Right lobe of liver (tissue), 6 donors: ENCODE data around the gene SULF2. TPM values are rescaled to one million over a fixed set of nuclear protein-coding genes. Genes with fewer than 3 reads are reported as not detected.

Experiments
- ATAC-seq, 4 donors: fragments of 200-7000 bp; cut with Tn5 transposase; one replicate each; pipeline ENCODE4 v1.9.1; 2020; ENCODE audit warnings: mild to moderate bottlenecking in 4 of 4, moderate library complexity in 4 of 4
- DNase-seq, 3 donors: peaks; one replicate each; pipeline ENCODE4 v3.0.0-alpha.2; 2020
- H3K27ac ChIP-seq, 3 donors: fragments of 200-600 bp; one replicate each; pipeline ENCODE4 v1.8.0; 2022
- H3K27me3 ChIP-seq, 2 donors: fragments of 200-600 bp; one replicate each; pipeline ENCODE4 v1.8.0; 2022
- H3K36me3 ChIP-seq, 4 donors: fragments of 200-600 bp; sonication (generic) in 1 of 4; one replicate each; pipeline versions ENCODE4 v1.5.1 to v1.8.0; 2017 to 2022; ENCODE audit warnings: control low read depth in 1 of 4
- H3K4me1 ChIP-seq, 4 donors: fragments of 200-600 bp; sonication (generic) in 1 of 4; one replicate each; pipeline versions ENCODE4 v1.5.1 to v1.8.0; 2017 to 2022; ENCODE audit warnings: control low read depth in 1 of 4
- H3K4me3 ChIP-seq, 3 donors: fragments of 200-600 bp; one replicate each; pipeline ENCODE4 v1.8.0; 2022
- H3K9me3 ChIP-seq, 4 donors: fragments of 200-600 bp; sonication (generic) in 1 of 4; one replicate each; pipeline versions ENCODE4 v1.5.1 to v1.8.0; 2017 to 2022; ENCODE audit warnings: control low read depth in 1 of 4
- CTCF ChIP-seq, 4 donors: fragments of 200-600 bp in 3 of 4; fragments of 450-650 bp in 1 of 4; IDR thresholded peaks; one replicate each; pipeline versions ENCODE4 v1.5.1 to v1.8.0; 2016 to 2022; ENCODE audit warnings: antibody characterized with exemption in 4 of 4, mild to moderate bottlenecking in 2 of 4
- POLR2A ChIP-seq: fragments of 450-650 bp; IDR thresholded peaks from one replicate; pipeline ENCODE4 v1.6.1; 2017; ENCODE audit warnings: antibody characterized with exemption, mild to moderate bottlenecking
- WGBS: methylation state at CpG from one replicate; pipeline ENCODE4 v1.1.6; 2018; ENCODE audit warnings: low coverage, low lambda C conversion rate; ENCODE audit not compliant: insufficient coverage; ENCODE audit errors: missing lambda C conversion rate; 5-methylcytosine and 5-hydroxymethylcytosine counted together
- intact Hi-C, 2 donors: fragments of 100-400 bp; cut with DNase I; formaldehyde crosslinking; loops; one replicate each; pipeline versions ENCODE4 v1.11.2 to v1.14.1; 2022
- total RNA-seq, 6 experiments: library from RNA; depleted of rRNA in 2 of 6; stranded (reverse); fragments of >200 nt in 2 of 6; fragmentation: NEBNext Ultra II Directional in 3 of 6; extraction: Animal tissue kit (Norgen Biotek cat#: 25700) in 3 of 6; gene quantifications; one replicate each; pipeline versions ENCODE4 v1.1.0 to v1.2.4, GENCODE V29; 2016 to 2023
- donor health status: DM: no; HTN: yes; CAD: no.
- donor health status: DM: no; HTN: no; CAD: no.
- donor health status: DM: no; HTN: no; CAD: no.
- donor health status: DM: no; HTN: yes; CAD: no.
- donor health status: DM: no; HTN: yes; CAD: no.

SULF2 gene
- total RNA-seq, 6 experiments from 2014 or later, result 6.1 to 92.0 (median 48.3) TPM

DNA sequence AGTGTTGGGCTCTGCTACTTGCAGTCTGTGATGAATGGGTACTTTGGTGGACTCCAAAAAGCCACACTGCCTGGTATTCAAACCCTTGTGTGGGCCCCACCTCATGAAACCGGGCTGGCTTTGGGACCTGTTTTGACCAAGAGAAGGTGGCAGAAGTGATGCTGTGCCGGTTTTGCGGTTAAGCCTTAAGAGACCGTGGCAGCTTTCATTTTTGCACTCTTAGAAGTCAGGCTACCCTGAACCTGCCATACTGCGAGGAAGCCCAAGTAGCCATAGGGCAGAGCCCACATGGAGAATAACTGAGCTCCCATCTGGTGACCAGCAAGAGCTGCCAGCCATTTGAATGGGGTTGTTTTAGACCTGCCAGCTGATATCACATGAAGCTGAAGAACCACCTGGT lies 10.2 kb downstream of the SULF2 start:
- TF ChIP-seq POLR2A (no peak), CTCF (IDR thresholded peaks at IDR 0.05) (no peak)
- Histone ChIP-seq H3K27ac (no peak overlapping the region), H3K27me3 (no peaks in the 10 kb centered on the region), H3K9me3 (peaks cover 0 to 3% (median 0%) of the 10 kb centered on the region in 4 donors), H3K4me3 (no peak overlapping the region), H3K36me3 (no peaks in the 10 kb centered on the region), H3K4me1 (peaks cover 0 to 7% (median 0%) of the 10 kb centered on the region in 4 donors)
- intact Hi-C loops, result no loop called here
- DNase-seq (no peak), ATAC-seq (no peak)
- 100% methylated on average over 3 of the region's 5 CpGs for WGBS

DNA sequence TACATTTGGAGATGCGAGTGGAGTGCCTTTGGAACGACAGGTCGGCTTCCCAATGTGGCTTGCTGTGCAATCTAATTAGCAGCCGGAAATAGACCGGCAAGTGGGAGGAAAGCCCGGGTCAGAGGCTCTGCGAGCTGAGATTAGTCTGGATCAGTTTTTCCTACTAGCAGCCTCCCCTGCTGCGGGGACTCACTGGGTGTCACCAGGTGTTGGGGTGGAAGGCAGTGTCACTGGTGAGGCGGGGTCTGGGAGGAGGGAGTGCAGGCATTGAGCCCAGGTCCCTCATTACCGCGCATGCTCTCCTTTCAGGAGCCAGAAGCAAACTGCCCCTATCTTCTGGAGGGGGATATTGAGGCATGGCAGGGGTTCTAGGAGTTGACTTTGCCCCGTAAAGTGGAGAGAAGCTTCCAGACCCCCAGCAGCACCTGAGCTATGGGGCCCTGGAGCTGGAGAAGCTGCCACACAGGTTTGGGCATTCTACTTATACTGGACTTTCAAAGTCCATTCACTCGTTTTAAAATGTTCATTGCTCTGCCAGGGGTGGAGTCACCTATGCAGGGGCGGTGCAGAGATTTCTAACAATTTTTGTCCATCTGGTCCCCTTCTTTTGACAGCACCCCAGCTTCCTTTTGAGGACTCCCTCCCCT lies 11.0 kb downstream of the SULF2 start:
- 71% methylated on average over 11 of the region's 14 CpGs for WGBS
- Histone ChIP-seq H3K27me3 (no peaks in the 10 kb centered on the region), H3K36me3 (no peaks in the 10 kb centered on the region), H3K9me3 (peaks cover 0 to 3% (median 0%) of the 10 kb centered on the region in 4 donors), H3K27ac (no peak overlapping the region), H3K4me1 (peaks cover 0 to 6% (median 0%) of the 10 kb centered on the region in 4 donors), H3K4me3 (no peak overlapping the region)
- ATAC-seq, result no peak
- TF ChIP-seq POLR2A (no peak), CTCF (IDR thresholded peaks at IDR 0.05) (no peak)
- intact Hi-C loops, result no loop called here
- DNase-seq, result no peak

- Histone ChIP-seq H3K27ac (no peak overlapping the region), H3K4me3 (no peak overlapping the region), H3K36me3 (no peaks in the 10 kb centered on the region), H3K9me3 (peaks cover 0 to 3% (median 0%) of the 10 kb centered on the region in 4 donors), H3K4me1 (no peaks in the 10 kb centered on the region), H3K27me3 (no peaks in the 10 kb centered on the region)
- ATAC-seq, result peak in 1 of 4 donors; percentile 22
- 55% methylated on average over 5 of the region's 8 CpGs for WGBS
- TF ChIP-seq CTCF (IDR thresholded peaks at IDR 0.05), result no peak
- TF ChIP-seq POLR2A, result no peak
- intact Hi-C loops, result no loop called here
- DNase-seq, result no peak
Measured at GRCh38 chr20:47773371-47773786, 11.9 kb downstream of the SULF2 start.

GRCh38 chr20:47770935-47771334 lies 14.3 kb downstream of the SULF2 start:
- DNase-seq, result no peak
- peak in 3 of 4 donors; percentile 45 to 62 (median 45) for ATAC-seq
- WGBS, result 55% methylated on average over 2 of the region's 12 CpGs
- Histone ChIP-seq H3K27ac (no peak overlapping the region), H3K9me3 (peaks cover 0 to 3% (median 0%) of the 10 kb centered on the region in 4 donors), H3K36me3 (no peaks in the 10 kb centered on the region), H3K4me3 (no peak overlapping the region), H3K27me3 (no peaks in the 10 kb centered on the region), H3K4me1 (no peaks in the 10 kb centered on the region)
- intact Hi-C loops, result no loop called here
- TF ChIP-seq POLR2A (no peak), CTCF (IDR thresholded peaks at IDR 0.05) (no peak)
